Muscle of back (tissue), 13 donors: Measurements from ENCODE around the gene ATP6V1B1. TPM values are rescaled to one million over a fixed set of nuclear protein-coding genes. Genes with fewer than 3 reads are reported as not detected.

Source experiments
- DNase-seq, 3 donors: peaks; one replicate each; pipeline versions ENCODE4 v3.0.0 to v3.0.0-alpha.2; 2013
- long read RNA-seq, 9 donors: transcript quantifications; one replicate each; lab custom pipeline, GENCODE V29; 2026
- polyA plus RNA-seq, 10 donors: library from polyadenylated mRNA; unstranded; fragments of 120-200 nt; gene quantifications; one replicate each; pipeline ENCODE4 v1.2.1, GENCODE V29; 2013; ENCODE audit not compliant: insufficient read length in 10 of 10

The ATP6V1B1 gene
- polyA plus RNA-seq: 1 to 10 TPM in 6 of 10 donors, under 1 TPM in 4; 0.56 to 3.1 (median 1.2) TPM
- long read RNA-seq, donor 1, partial matches to known transcripts: 0 of 1 reads
- long read RNA-seq, donor 1, other reads (novel, unspliced or antisense): 0 of 1 reads
- long read RNA-seq, donor 2: 0 reads
- long read RNA-seq, donor 3: 0 reads
- long read RNA-seq, donor 4: 0 reads
- long read RNA-seq, donor 5, partial matches to known transcripts: 0 of 3 reads
- long read RNA-seq, donor 5, other reads (novel, unspliced or antisense): 0 of 3 reads
- long read RNA-seq, donor 6: 0 reads
- long read RNA-seq, donor 7: 0 reads
- long read RNA-seq, donor 8: 0 reads
- long read RNA-seq, donor 9: 0 reads

- no peak for DNase-seq
Measured at GRCh38 chr2:70935468-70936164, at the start of gene ATP6V1B1. Gene ATP6V1B1 (plus strand): TSS chr2:70935900. CDS start chr2:70935955, 55 bp downstream.

DNA sequence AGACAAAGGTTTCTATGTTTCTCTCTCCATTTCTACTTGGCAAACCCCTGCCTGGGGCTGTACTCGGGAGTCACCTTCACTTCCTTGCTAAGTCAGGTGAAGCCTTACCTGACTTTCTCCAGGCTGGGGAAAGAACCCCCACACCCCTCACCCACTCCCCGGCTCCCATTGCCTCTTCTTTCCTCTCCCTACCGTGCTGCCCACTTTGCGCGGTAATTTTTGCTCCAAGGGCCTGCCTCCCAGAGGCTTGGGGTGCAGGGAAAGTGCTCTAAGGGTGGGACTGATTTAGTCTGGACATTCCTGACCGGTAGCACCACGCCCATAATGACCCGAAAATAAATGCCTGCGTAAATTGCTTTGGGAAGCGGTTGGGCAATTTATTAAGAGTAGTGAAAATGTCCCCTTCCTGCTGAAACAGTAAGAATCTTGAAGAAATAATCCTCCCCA, 49.1 kb upstream of the ATP6V1B1 start:
- DNase-seq: no peak

DNA sequence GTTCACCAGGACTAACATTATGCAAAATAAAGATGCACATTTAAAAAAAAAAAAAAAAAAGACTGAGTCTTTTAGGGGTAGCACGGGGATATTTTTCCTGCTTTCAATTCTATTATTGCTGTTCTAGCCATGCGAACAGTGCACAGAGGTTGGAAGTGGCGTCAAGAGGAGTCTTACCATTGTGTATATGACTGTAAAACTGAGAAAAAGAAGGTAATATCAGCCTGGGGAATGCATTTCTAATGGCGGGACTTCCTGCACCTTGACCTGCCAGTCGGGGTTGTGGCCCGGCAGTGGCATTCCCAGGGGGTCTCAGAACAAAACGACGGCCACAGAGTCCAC, 48.5 kb upstream of the ATP6V1B1 start:
- DNase-seq: no peak

DNA sequence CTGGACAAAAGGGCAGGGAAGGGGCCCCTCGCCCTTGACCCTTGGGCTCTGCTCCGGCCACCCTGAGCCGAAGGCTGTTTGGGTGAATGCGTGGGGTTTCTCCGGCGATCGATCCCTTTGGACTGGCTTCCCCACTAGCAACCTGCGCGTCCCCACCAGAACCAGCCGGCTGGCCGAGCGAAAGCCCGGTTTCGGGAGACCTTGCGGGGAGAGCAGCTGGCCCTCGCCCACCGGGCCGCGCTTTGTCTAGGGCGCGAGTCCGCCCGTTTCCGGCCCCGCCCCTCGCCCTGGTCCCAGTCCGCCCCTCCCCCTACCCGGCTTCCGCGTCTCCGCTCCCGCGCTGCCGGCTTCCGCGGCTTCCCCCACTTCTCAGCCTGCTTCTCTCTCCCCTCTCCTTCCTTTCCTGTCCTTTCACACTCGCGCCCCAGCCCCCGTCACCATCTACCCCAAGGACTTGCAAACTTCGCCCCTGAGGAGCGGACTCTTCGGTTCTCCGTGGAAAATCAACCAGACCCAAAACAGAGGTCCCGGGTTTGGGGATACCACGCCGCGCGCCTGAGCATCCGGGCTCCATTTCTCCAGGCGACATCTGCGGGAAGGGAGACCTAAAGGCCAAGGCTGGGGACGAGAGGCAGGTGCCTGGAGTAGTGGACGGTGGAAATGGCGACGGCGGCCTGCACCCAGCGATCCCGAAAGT, 48.0 kb upstream of the ATP6V1B1 start:
- DNase-seq: no peak

DNA sequence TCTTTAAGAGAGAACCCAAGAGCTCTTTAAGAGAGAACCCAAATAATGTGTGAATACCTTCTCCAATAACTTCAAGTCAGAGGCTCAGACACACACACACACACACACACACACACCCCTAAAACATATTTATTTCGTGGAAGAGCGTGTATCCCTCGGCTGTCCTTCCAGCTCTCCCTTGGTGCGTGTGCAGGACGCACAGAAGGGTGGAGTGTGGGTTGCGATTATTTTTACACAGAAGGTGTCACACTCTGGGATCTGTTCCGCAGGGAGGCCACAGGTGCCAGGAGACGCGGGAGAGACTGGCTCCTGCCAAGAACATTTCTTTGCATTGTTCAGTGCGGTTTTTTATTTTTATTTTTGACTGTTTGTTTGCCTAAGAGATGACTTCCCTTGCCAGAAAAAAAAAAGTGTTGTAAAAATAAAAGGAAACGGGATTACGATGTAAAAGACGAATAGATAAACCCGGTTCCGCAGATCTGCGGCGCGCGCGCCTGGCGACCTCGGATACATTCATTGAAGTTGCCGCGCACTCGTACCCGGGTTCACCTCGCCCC, 47.3 kb upstream of the ATP6V1B1 start:
- DNase-seq: no peak

GRCh38 chr2:70888923-70889715, 46.6 kb upstream of the ATP6V1B1 start:
- peak in 1 of 3 donors; percentile 51 for DNase-seq

GRCh38 chr2:70889716-70890037, 46.0 kb upstream of the ATP6V1B1 start:
- no peak for DNase-seq

DNA sequence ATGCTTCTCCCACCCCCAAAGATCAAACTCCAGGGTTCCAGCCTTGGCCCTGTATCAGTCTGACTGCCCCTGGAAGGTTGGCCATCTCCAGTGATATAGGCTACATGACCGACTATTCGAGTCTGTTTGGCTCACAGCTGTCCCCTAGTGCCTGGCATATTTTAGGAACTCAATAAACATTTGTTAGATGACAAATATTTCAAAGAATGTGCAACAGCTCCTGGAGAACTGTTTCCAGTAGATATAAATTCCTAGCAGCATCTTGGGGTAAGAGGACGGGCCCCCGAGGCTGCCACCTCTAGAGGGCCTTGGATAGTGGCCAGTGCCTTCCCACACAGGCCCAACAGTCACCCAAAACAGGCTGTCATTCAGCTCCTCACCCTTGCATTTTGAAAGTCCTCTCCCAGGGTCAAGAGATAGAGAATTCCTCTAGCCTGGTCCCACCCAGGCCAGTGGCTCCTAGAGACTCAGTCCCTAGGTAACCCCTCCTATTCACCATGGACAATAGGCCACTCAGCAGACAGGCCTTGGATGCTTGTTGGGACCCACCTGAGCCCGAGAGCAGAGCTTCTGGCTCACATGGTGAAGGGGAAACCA, 45.1 kb upstream of the ATP6V1B1 start:
- DNase-seq: no peak

- DNase-seq: no peak
Measured at GRCh38 chr2:70891572-70892357, 43.9 kb upstream of the ATP6V1B1 start.

- DNase-seq: no peak
Measured at GRCh38 chr2:70892750-70893149, 43.0 kb upstream of the ATP6V1B1 start.

DNA sequence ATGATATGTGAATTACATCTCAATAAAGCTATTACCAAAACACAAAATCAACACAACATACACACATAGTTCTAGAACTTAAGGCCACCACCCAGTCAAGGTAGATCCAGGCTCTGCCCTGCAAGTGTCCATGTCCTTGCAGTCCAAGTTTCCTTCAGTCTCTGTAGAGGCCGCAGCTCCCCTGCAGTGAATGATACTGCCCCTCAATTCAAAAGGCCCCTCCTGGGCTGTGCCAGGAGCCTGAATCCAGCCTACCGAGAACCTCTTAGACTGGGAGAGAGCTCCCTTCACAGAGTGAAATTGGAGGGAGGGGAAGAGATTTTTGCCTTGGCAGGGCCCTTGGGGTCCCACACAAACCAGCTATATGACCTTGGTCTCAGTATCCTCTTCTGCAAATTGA, 42.5 kb upstream of the ATP6V1B1 start:
- no peak for DNase-seq

DNA sequence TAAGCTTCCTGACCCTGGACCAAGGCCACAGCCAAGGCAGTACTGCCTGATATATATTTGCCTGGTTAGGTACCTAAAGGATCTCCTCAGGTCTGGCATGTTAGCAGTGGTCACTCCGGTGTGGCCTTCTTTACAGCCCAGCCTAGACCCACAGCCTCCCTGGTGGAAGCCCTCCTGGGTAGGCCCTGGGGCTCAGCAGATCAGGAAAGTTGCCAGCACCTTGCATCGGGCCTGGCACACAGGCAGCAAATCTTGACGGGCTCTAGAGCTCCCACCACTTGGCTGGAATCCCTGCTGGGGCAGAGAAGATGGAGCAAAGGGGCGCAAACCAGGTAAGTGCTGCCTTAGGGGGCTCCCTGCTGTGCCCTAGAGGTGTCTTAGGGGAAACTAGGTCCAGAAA, 40.9 kb upstream of the ATP6V1B1 start:
- DNase-seq: no peak

- DNase-seq: no peak
Measured at GRCh38 chr2:70895249-70895648, 40.5 kb upstream of the ATP6V1B1 start.

GRCh38 chr2:70895998-70896764, 39.5 kb upstream of the ATP6V1B1 start:
- DNase-seq: no peak

DNA sequence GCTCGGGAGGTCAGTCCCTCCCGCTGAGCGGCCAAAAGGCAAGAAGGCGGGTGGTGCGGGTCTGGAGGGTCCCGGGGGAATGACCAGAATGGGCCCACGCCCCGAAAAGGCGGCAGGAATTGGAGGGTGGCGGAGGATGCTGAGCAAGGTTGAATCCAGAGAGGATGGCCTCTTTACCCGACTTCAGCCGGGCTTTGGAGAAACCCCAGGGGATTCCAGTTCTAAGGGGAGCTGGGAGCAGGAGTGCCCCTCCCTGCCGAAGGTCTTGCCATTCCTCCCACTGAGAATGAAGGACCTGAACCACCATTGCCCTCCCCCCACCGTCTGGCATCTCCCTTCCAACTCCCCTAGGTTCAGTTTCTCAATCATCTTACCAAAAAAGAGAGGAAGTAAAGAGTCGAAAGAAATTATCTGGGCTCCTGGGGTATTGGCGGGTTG, 38.9 kb upstream of the ATP6V1B1 start:
- no peak for DNase-seq

DNA sequence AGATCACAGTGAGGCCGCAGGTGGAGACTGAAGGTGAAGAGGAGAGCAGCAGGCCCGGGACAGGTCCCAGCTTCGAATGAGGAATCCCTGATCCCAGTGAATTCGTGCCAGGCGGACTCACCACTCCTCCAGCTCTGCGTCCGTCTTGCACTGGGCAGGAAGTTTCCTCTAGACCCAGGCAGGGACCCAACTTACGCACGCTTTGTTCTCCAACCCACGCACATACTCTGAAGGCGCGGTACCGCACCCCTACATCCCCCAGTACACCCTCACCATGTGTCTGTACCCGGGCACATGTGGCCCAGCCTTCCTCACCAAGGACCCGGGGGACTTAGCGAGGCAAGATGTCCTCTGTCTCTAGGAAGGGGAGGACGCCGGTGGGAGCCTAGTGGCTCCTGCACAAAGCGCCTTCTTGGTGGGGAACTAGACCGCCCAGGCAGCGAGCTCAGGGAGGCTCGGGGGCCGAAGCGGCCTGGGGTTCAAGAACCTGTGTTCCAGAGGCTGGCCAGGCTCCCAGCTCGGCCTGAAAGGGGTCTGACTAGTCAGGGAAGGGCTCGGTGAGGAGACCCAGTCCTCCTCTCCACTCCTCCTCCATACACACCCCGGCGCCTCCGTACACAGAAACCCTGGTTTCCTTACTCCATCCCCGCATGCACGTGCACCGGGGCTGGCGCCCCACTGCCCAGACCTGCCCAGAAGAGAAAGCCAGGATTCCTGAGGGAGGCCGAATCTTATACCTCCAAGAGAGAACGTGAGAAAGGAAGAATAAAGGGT, 38.3 kb upstream of the ATP6V1B1 start:
- DNase-seq: no peak

- DNase-seq: no peak
Measured at GRCh38 chr2:70897977-70898226, 37.8 kb upstream of the ATP6V1B1 start.

GRCh38 chr2:70898363-70899240, 37.1 kb upstream of the ATP6V1B1 start:
- DNase-seq: no peak
